Liver (tissue), 9 donors: Measurements from ENCODE around the gene OR8D1. TPM values are rescaled to one million over a fixed set of nuclear protein-coding genes. Genes with fewer than 3 reads are reported as not detected.

Experiments
- DNase-seq: peaks from one replicate; pipeline ENCODE4 v3.0.0-alpha.2; 2017; ENCODE audit warnings: low spot score
- H3K27ac ChIP-seq, 2 donors: one replicate each; pipeline ENCODE4 v1.7.0; 2013; ENCODE audit warnings: inconsistent platforms in 2 of 2, low read length in 2 of 2, control low read depth in 1 of 2, low read depth in 1 of 2, mild to moderate bottlenecking in 1 of 2
- H3K27me3 ChIP-seq, 4 donors: one replicate each; pipeline versions ENCODE4 v1.6.1 to v1.7.0; 2013; ENCODE audit warnings: low read length in 3 of 4, inconsistent platforms in 1 of 4, mild to moderate bottlenecking in 1 of 4, moderate library complexity in 1 of 4; ENCODE audit not compliant: control insufficient read depth in 4 of 4, insufficient read depth in 4 of 4
- H3K36me3 ChIP-seq, 4 donors: one replicate each; pipeline versions ENCODE4 v1.6.1 to v1.7.0; 2013; ENCODE audit warnings: low read length in 3 of 4, mild to moderate bottlenecking in 3 of 4, low read depth in 1 of 4, moderate library complexity in 1 of 4; ENCODE audit not compliant: control insufficient read depth in 4 of 4, insufficient read depth in 3 of 4
- H3K4me1 ChIP-seq, 4 donors: one replicate each; pipeline versions ENCODE4 v1.6.1 to v1.7.0; 2013; ENCODE audit warnings: low read length in 3 of 4, mild to moderate bottlenecking in 3 of 4, moderate library complexity in 1 of 4; ENCODE audit not compliant: control insufficient read depth in 4 of 4, insufficient read depth in 4 of 4
- H3K4me3 ChIP-seq, 3 donors: one replicate each; pipeline versions ENCODE4 v1.6.1 to v1.7.0; 2013; ENCODE audit warnings: low read length in 3 of 3, control low read depth in 1 of 3, low read depth in 1 of 3, mild to moderate bottlenecking in 1 of 3
- H3K9ac ChIP-seq, 2 donors: one replicate each; pipeline ENCODE4 v1.7.0; 2013; ENCODE audit warnings: low read length in 2 of 2, mild to moderate bottlenecking in 2 of 2, moderate library complexity in 2 of 2, control low read depth in 1 of 2, low read depth in 1 of 2
- H3K9me3 ChIP-seq, 4 donors: one replicate each; pipeline versions ENCODE4 v1.6.1 to v1.7.0; 2013; ENCODE audit warnings: low read length in 3 of 4; ENCODE audit not compliant: control insufficient read depth in 4 of 4
- EGR1 ChIP-seq, 2 donors: IDR thresholded peaks; 2 replicates each; pipeline ENCODE4 v1.6.1; 2016 to 2018; ENCODE audit warnings: antibody characterized with exemption in 2 of 2, low read depth in 2 of 2
- FOXA1 ChIP-seq: IDR thresholded peaks from 2 replicates; pipeline ENCODE4 v1.6.1; 2016; ENCODE audit warnings: antibody characterized with exemption
- FOXA2 ChIP-seq: IDR thresholded peaks from 2 replicates; pipeline ENCODE4 v1.6.1; 2016; ENCODE audit warnings: antibody characterized with exemption
- GABPA ChIP-seq, 2 donors: IDR thresholded peaks in 1 of 2; conservative IDR thresholded peaks in 1 of 2; 2 replicates each; pipeline ENCODE4 v1.6.1; 2016; ENCODE audit warnings: antibody characterized with exemption in 2 of 2, mild to moderate bottlenecking in 1 of 2, moderate library complexity in 1 of 2
- HNF4A ChIP-seq, 2 donors: conservative IDR thresholded peaks; 2 replicates each; pipeline ENCODE4 v1.6.1; 2016; ENCODE audit warnings: antibody characterized with exemption in 2 of 2, mild to moderate bottlenecking in 2 of 2
- HNF4G ChIP-seq: IDR thresholded peaks from 2 replicates; pipeline ENCODE4 v1.6.1; 2016; ENCODE audit warnings: antibody characterized with exemption
- JUND ChIP-seq, 2 donors: IDR thresholded peaks; 2 replicates each; pipeline ENCODE4 v1.6.1; 2016; ENCODE audit warnings: antibody characterized with exemption in 2 of 2
- NR2F2 ChIP-seq: IDR thresholded peaks from 2 replicates; pipeline ENCODE4 v1.6.1; 2016; ENCODE audit warnings: antibody characterized with exemption
- RAD21 ChIP-seq, 2 donors: IDR thresholded peaks; 2 replicates each; pipeline ENCODE4 v1.6.1; 2016; ENCODE audit warnings: antibody characterized with exemption in 2 of 2, mild to moderate bottlenecking in 2 of 2
- RXRA ChIP-seq, 2 donors: IDR thresholded peaks; 2 replicates each; pipeline ENCODE4 v1.6.1; 2017 to 2018; ENCODE audit warnings: antibody characterized with exemption in 2 of 2, mild to moderate bottlenecking in 1 of 2
- SP1 ChIP-seq: IDR thresholded peaks from 2 replicates; pipeline ENCODE4 v1.6.1; 2018; ENCODE audit warnings: antibody characterized with exemption, mild to moderate bottlenecking
- TAF1 ChIP-seq: conservative IDR thresholded peaks from 2 replicates; pipeline ENCODE4 v1.6.1; 2016; ENCODE audit warnings: antibody characterized with exemption, mild to moderate bottlenecking
- YY1 ChIP-seq: IDR thresholded peaks from 2 replicates; pipeline ENCODE4 v1.6.1; 2016; ENCODE audit warnings: antibody characterized with exemption, mild to moderate bottlenecking
- WGBS: extraction: QIAGEN DNeasy Blood & Tissue Kit; methylation state at CpG from one replicate; pipeline ENCODE4 v1.1.7; 2013; 5-methylcytosine and 5-hydroxymethylcytosine counted together
- polyA plus RNA-seq, 2 donors: library from polyadenylated mRNA; stranded (reverse) in 1 of 2; unstranded in 1 of 2; fragments of 200-250 nt in 1 of 2; fragments of >200 nt in 1 of 2; fragmentation: Nextera tagmentation in 1 of 2; extraction: Ambion mirVana in 1 of 2; gene quantifications; one replicate each; pipeline versions ENCODE4 v1.2.1 to v1.2.3, GENCODE V29; 2013 to 2015
- total RNA-seq, 2 donors: library from RNA; depleted of rRNA; stranded (reverse); fragments of >200 nt; gene quantifications; one replicate each; pipeline ENCODE4 v1.2.3, GENCODE V29; 2014
- TF ChIP-seq, protein P1 (sequence below): IDR thresholded peaks from 2 replicates; pipeline ENCODE4 v1.6.1; 2016; ENCODE audit warnings: antibody characterized with exemption
- TF ChIP-seq, protein P2 (sequence below): IDR thresholded peaks from 2 replicates; pipeline ENCODE4 v1.6.1; 2016; ENCODE audit warnings: antibody characterized with exemption, mild to moderate bottlenecking
- TF ChIP-seq, protein P3 (sequence below): IDR thresholded peaks from 2 replicates; pipeline ENCODE4 v1.6.1; 2016; ENCODE audit warnings: antibody characterized with exemption
- TF ChIP-seq, protein P4 (sequence below): IDR thresholded peaks from 2 replicates; pipeline ENCODE4 v1.6.1; 2016; ENCODE audit warnings: antibody characterized with exemption
- TF ChIP-seq, protein P5 (sequence below): fragments of 150-350 bp; IDR thresholded peaks from 2 replicates; pipeline ENCODE4 v1.5.1; 2017; ENCODE audit warnings: improper control_type of control experiment, low read depth, low read length; ENCODE audit not compliant: missing input control
- donor health status: healthy.
- donor health status: healthy.
- donor health status: healthy.
- donor health status: healthy.
- donor health status: healthy.

OR8D1 gene
- total and polyA plus RNA-seq, 4 donors = not detected

DNA sequence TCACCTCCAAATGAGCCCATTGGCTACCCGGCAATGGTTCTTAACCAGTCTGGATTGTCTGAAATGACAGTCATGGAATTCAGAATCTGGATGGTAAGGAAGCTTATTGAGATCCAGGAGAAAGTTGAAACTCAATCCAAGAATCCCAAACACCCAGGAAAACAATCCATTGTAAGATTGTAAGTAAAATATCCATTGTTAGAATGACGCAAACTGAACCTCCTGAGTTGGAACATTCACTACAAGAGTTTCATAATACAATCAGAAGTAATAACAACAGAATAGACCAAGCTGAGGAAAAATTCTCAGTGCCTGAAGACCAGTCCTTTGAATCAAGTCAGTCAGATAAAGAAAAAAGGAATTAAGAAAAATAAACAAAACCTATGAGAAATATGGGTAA, 35.5 kb downstream of the OR8D1 start:
- WGBS = 46% methylated on average over 2 of the region's 2 CpGs
- Histone ChIP-seq H3K36me3 (no peaks in the 10 kb centered on the region), H3K27me3 (no peaks in the 10 kb centered on the region), H3K9ac (no peak overlapping the region), H3K27ac (no peak overlapping the region), H3K9me3 (no peaks in the 10 kb centered on the region), H3K4me3 (no peak overlapping the region), H3K4me1 (no peaks in the 10 kb centered on the region)
- DNase-seq = no peak
- no peak for TF ChIP-seq TAF1
- TF ChIP-seq FOXA1 = no peak
- no peak for TF ChIP-seq NR2F2
- TF ChIP-seq RXRA (IDR thresholded peaks at IDR 0.05) = no peak
- TF ChIP-seq GABPA (IDR thresholded peaks at IDR 0.05 in 1 of 2, conservative IDR thresholded peaks at IDR 0.05 in 1 of 2) = no peak
- no peak for TF ChIP-seq SP1
- TF ChIP-seq, protein P1, sequence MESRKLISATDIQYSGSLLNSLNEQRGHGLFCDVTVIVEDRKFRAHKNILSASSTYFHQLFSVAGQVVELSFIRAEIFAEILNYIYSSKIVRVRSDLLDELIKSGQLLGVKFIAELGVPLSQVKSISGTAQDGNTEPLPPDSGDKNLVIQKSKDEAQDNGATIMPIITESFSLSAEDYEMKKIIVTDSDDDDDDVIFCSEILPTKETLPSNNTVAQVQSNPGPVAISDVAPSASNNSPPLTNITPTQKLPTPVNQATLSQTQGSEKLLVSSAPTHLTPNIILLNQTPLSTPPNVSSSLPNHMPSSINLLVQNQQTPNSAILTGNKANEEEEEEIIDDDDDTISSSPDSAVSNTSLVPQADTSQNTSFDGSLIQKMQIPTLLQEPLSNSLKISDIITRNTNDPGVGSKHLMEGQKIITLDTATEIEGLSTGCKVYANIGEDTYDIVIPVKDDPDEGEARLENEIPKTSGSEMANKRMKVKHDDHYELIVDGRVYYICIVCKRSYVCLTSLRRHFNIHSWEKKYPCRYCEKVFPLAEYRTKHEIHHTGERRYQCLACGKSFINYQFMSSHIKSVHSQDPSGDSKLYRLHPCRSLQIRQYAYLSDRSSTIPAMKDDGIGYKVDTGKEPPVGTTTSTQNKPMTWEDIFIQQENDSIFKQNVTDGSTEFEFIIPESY = no peak
- TF ChIP-seq FOXA2 = no peak
- TF ChIP-seq, protein P2, sequence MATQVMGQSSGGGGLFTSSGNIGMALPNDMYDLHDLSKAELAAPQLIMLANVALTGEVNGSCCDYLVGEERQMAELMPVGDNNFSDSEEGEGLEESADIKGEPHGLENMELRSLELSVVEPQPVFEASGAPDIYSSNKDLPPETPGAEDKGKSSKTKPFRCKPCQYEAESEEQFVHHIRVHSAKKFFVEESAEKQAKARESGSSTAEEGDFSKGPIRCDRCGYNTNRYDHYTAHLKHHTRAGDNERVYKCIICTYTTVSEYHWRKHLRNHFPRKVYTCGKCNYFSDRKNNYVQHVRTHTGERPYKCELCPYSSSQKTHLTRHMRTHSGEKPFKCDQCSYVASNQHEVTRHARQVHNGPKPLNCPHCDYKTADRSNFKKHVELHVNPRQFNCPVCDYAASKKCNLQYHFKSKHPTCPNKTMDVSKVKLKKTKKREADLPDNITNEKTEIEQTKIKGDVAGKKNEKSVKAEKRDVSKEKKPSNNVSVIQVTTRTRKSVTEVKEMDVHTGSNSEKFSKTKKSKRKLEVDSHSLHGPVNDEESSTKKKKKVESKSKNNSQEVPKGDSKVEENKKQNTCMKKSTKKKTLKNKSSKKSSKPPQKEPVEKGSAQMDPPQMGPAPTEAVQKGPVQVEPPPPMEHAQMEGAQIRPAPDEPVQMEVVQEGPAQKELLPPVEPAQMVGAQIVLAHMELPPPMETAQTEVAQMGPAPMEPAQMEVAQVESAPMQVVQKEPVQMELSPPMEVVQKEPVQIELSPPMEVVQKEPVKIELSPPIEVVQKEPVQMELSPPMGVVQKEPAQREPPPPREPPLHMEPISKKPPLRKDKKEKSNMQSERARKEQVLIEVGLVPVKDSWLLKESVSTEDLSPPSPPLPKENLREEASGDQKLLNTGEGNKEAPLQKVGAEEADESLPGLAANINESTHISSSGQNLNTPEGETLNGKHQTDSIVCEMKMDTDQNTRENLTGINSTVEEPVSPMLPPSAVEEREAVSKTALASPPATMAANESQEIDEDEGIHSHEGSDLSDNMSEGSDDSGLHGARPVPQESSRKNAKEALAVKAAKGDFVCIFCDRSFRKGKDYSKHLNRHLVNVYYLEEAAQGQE = no peak

DNA sequence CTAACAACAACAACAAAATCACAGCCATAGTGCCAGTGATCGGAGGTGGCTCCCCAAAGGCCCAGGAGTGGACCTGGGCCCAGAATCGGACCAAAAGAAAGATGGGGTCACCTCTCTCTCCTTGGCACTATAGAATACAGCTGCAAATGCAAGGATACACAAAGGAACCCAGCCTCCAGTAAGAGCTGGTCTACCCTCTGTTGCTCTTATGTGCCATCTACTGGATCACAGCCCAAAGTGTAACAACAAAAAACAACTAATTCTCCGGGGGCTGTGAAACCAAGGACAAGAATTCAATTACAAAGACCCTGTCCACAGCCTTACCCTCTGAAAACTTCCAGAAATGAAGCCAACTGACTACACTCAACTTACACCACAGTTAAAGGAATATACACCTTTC, 35.9 kb downstream of the OR8D1 start:
- 71% methylated on average over 3 of the region's 3 CpGs for WGBS
- Histone ChIP-seq H3K36me3 (no peaks in the 10 kb centered on the region), H3K27ac (no peak overlapping the region), H3K27me3 (no peaks in the 10 kb centered on the region), H3K9me3 (no peaks in the 10 kb centered on the region), H3K4me3 (no peak overlapping the region), H3K9ac (no peak overlapping the region), H3K4me1 (no peaks in the 10 kb centered on the region)
- no peak for DNase-seq
- TF ChIP-seq RAD21 (IDR thresholded peaks at IDR 0.05) (no peak), HNF4G (no peak), NR2F2 (no peak), EGR1 (IDR thresholded peaks at IDR 0.05; ENCODE audit: low read depth in 2 of 2) (no peak), HNF4A (conservative IDR thresholded peaks at IDR 0.05) (no peak), FOXA1 (no peak), RXRA (IDR thresholded peaks at IDR 0.05) (no peak), GABPA (IDR thresholded peaks at IDR 0.05 in 1 of 2, conservative IDR thresholded peaks at IDR 0.05 in 1 of 2) (no peak), SP1 (no peak), YY1 (no peak), FOXA2 (no peak), JUND (IDR thresholded peaks at IDR 0.05) (no peak)
- TF ChIP-seq, protein P3, sequence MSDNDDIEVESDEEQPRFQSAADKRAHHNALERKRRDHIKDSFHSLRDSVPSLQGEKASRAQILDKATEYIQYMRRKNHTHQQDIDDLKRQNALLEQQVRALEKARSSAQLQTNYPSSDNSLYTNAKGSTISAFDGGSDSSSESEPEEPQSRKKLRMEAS = no peak
- TF ChIP-seq, protein P4, sequence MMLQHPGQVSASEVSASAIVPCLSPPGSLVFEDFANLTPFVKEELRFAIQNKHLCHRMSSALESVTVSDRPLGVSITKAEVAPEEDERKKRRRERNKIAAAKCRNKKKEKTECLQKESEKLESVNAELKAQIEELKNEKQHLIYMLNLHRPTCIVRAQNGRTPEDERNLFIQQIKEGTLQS = no peak
- TF ChIP-seq, protein P1 = no peak
- TF ChIP-seq, protein P2 = no peak
- TF ChIP-seq, protein P5, sequence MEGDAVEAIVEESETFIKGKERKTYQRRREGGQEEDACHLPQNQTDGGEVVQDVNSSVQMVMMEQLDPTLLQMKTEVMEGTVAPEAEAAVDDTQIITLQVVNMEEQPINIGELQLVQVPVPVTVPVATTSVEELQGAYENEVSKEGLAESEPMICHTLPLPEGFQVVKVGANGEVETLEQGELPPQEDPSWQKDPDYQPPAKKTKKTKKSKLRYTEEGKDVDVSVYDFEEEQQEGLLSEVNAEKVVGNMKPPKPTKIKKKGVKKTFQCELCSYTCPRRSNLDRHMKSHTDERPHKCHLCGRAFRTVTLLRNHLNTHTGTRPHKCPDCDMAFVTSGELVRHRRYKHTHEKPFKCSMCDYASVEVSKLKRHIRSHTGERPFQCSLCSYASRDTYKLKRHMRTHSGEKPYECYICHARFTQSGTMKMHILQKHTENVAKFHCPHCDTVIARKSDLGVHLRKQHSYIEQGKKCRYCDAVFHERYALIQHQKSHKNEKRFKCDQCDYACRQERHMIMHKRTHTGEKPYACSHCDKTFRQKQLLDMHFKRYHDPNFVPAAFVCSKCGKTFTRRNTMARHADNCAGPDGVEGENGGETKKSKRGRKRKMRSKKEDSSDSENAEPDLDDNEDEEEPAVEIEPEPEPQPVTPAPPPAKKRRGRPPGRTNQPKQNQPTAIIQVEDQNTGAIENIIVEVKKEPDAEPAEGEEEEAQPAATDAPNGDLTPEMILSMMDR = no peak
